HK-2 (cell line): ENCODE data around the gene ANO6.
"Not testable (repeated sequence)": the region's sequence is repeated elsewhere in the genome, so short reads cannot be mapped to it uniquely, and the experiment has no call there.

ENCODE experiments used
- DNase-seq: peaks from one replicate; pipeline ENCODE4 v3.0.0-alpha.2; 2018; ENCODE audit not compliant: unreplicated experiment

ANO6 gene

DNA sequence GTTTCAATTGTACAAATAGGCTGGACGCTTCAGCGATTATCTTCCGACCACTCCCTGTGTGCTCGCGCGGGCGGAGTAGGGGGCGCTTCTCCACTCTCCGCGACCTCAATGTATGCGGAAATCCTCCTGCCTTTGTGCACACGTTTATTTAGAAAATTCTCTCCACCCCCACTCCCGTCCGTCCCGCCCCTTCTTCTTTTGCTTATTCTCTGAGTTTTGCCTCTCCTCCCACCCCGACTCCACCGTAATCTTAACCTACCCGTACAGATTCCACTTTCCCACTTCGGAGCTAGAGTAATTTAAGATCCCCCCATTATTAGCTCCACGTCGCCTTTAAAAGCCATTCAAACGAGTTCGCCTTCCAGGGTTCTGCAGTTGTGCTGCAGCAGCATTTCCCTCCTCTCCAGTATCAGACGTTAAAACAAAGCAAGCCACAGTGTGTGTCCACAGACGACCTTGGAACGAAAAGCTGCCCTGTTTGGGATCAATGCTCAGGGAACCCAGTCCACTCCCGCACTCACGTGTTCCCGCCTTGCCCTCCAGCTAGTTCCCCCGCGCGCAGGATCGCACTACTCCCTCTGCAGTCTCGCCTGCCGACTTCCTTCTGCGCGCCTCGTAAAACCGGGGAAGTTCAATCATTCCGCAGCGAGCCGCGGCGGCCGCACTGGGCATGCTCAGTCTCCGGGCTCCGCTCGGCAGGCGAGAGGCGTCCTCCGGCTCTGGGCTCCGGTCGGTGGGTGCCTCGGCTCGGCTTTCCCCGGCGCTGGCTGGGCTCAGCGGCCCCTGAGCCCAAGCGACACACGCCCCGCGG, at the start of gene ANO6:
Gene ANO6 (plus strand): TSS at position 677 of the 811 bp plus-strand sequence. CDS start 227 bp downstream, outside the sequence.
- peak; percentile 88 for DNase-seq

- DNase-seq = no peak
Observed at GRCh38 chr12:45168976-45169375, 46.9 kb upstream of the ANO6 start.

GRCh38 chr12:45170456-45171042, 45.3 kb upstream of the ANO6 start:
- DNase-seq = peak; percentile 79

DNA sequence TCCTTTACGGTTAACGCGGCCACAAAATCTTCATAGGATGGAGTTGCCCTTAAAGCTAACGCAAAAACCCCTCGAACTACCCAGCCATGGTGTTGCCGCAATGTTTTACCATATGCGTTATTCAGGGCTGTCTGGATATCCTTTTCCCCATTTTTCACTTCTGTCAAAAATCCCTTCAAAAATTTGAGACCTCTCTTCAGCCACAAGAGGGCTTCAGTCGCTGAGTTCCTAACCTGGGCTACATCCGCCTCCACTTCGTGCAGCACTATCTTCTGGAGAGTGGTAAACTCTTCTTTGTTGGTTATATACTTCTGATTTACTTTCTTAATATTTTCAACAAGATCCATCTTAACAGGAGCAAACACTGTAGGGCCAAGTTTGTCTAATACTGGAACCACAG, 42.6 kb upstream of the ANO6 start:
- DNase-seq = not testable (repeated sequence)

DNA sequence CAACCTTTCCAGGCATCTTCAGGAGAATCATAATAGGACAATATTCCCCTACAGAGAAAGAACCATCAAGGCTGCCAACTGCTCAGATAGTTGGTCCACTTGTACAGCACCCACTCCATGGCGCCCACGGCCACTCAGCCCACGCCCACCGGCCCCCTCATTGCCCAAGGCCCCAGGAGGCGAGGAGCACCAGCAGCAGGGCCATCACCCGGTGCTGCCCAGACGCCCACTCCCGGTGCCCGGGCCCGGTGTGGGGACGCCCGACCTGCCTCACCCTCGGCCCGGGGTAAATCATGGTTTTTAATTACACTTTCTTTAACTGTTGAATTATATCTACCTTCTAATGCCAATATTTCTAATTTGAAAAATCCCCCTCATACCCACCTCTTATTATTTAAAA, 41.3 kb upstream of the ANO6 start:
- no peak for DNase-seq

DNA sequence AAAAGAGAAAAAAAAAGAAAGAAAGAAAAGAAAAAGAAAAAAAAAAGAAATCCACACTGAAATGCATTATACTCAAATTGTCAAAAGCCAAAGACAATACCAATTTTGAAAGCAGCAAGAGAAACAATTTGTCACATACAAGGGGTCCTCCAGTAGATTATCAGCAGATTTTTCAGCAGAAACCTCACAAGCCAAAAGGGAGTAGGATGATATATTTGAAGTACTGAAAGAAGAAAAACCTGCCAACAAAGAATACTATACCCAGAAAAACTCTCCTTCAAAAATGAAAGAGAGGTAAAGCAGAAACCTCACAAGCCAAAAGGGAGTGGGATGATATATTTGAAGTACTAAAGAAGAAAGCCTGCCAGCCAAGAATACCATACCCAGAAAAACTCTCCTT, 37.1 kb upstream of the ANO6 start:
- DNase-seq = no peak

DNA sequence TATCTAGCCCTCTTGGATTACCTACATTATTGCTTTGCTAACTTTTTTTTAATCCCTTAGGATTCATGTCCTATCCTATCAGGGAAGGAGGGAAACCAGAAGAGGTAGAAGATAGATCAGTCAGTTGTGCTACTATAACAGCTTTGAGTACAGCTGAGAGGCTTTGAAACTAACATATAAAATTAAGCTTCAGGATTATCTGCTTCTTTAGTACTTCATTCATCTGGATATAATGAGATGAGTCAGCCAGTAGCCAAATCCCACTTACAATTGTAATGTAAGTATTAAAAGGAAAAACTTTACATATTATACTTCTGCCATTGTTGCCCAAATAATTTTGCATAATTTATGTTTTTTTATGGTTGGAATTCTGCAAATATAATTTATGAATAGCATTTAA, 33.4 kb upstream of the ANO6 start:
- no peak for DNase-seq

GRCh38 chr12:45183246-45183645, 32.6 kb upstream of the ANO6 start:
- no peak for DNase-seq

DNA sequence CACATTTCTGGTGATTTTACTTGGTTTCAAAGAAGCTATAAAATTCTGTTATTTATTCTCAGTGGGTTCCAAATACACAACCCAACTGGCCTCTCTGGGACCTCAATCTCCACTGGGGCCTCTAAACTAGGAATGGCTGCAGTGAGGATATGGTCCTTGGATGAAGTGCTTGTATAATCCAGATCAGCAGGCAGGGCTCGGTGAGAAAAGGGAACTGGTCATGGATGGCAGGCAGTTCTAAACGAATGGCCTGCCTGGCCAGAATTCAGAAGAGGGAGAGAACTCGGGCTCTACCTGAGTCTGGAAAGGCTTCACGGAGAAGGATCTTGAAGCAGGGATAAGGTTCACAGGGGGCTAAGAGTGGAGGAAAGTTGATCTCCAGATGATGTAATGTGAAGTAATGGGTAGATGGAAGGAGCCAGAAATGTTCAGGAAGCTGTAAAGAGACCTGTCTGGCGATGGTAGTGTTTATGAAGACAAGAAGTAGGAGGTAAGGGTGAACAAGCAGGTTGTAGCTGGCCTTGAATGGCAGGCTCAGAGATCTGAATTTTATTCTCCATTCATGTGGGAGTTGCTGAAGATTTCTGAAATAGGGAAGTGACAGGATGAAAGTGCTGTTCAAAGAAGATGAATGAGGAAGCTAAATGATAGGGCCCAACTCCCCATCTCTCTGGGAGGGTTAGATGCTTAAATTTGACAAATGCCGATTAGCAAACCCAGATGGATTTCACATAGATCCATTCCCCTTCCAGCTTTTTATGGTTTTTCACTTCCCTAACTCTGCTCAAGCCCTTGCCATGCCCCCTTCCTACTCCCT, 31.5 kb upstream of the ANO6 start:
- no peak for DNase-seq

DNA sequence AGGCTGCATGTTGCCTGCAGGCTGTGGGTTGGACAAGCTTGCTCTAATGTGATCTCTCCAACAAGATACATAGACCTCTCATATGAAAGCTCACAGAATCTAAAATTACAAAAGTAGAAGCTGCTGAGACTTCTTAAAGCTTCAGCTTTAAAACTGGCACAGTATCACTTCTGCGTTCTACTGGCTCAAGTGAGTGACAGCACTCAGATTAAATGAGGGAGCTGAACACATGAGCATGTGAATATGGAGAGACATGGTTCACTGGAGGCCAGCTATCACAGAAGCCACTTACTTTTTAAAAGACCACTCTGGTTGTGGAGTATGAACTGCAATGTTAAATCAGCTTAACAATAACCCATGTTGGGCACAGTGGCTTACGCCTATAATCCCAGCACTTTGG, 29.1 kb upstream of the ANO6 start:
- no peak for DNase-seq

GRCh38 chr12:45189766-45190403, 26.0 kb upstream of the ANO6 start:
- no peak for DNase-seq

- DNase-seq = no peak
Observed at GRCh38 chr12:45191239-45191638, 24.7 kb upstream of the ANO6 start.

- no peak for DNase-seq
Observed at GRCh38 chr12:45192707-45193106, 23.2 kb upstream of the ANO6 start.

DNA sequence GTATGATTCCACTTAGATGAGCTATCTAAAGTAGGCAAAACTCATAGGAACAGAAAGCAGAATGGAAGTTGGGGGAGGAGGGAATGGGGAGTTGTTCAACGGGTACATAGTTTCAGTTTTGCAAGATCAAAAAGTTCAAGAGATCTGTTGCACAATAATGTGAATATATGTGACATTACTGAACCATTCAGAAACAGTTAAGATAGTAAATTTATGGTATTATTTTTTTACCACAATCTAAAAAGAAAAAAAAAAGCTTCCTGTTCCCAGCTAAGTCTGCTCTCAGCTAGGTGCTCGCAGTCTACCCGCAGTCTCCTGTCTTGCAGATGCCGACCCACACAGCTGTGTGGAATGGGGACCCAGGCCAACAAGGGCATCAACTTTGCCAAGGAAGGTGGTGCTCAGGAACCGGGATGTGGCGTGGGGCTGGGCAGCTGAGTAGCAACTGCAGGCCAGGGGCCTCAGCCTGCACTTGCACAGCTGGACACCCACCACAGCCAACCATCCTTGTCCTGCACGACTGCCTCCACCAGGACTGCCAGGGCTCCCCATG, 15.3 kb upstream of the ANO6 start:
- no peak for DNase-seq

DNA sequence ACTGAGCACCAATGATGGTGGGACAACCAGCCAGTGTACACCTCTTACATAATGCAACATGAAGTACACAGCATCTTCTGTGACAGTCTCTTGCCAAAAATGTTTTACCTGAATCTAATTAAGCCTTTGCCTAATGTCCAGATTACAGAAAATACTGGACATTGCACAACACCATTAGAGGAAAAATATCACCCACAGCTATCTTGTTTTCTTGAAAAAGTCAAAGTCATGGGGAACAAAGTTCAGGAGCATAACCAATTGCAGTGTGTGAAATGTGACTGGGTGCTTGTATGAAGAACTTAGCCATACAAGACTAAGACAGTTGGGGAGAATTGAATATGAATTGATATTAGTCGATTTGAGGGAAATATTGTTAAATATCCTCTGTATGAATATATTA, 12.1 kb upstream of the ANO6 start:
- DNase-seq = no peak

DNA sequence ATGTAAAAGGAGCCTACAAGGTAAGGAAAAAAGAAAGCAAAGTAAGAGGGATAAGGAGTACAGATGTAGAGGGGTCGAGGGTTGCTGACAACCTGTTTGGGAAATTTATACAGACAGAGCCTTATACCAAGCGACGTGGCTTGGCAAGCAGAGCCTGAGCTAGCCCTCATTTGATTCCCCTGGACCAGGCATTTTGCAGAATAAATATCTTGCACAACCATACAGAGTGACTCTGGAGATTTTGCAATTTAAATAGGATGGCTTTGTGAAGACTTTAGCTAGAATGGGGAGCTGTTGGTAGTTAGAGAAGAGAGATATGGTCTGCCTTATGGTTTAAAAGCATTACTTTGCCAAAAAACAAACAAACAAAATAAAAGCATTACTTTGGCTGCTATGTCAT, 11.1 kb upstream of the ANO6 start:
- no peak for DNase-seq

DNA sequence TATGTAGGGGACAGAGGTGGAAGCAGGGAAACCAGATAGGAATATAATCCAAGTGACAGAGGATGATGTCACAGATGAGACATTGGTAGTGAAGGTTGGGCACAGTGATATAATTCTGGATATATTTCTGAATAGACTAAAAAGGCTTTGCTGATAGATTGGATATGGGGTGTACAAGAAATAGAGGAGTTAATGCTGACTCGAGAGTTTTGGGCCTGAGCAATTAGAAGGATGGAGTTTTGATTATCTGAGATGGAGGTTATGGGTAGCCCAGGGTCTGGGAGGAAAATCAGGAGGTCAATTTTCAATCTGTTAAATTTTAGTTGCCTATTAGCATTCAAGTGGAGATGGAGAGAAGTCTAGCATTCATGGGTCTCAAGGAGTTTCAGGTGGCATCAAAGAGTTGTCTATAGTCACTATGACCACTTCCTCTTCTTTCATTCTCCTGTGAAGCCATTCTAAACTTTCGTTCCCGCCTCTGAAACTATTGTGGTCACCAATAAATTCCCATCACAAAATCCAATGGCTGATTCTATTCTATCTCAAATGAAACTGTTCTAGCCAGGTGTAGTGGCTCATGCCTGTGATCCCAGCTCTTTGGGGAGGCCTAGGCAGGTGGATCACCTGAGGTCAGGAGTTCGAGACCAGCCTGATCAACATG, 10.6 kb upstream of the ANO6 start:
- DNase-seq = no peak

DNA sequence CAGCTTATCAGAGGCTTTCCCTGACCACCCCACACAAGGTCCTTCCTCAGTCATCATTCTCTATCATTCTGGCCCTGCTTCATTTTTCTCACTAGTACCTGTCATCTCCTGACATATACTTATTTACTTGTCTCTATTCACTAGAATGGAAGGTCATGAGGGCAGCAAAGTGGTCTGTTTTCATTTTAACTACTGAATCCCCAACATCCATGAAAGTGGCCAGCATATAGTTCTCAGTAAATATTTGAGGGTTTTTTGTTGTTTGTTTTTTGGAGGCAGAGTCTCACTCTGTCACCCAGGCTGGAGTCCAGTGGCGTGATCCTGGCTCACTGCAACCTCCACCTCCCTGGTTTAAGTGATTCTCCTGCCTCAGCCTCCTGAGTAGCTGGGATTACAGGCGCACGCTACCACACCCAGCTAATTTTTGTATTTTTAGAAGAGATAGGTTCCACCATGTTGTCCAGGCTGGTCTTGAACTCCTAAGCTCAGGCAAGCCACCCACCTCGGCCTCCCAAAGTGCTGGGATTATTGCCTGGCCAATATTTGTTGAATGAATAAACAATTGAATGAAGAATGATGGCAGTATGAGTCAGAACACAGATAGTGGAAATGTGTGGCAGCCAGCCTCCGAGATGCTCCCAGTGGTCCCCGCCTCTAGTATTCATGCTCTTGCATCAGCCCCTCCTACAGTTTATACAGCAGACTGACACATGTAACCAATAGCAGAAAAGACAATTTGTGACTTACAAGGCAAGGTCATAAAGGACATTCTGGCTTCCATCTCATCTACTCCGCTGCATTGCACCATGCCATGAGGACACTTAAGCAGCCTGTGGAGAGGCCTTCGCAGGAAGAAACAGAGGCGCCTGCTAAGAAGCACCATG, 7.0 kb upstream of the ANO6 start:
- no peak for DNase-seq

GRCh38 chr12:45209784-45210183, 6.1 kb upstream of the ANO6 start:
- no peak for DNase-seq

- DNase-seq = no peak
Observed at GRCh38 chr12:45212064-45212463, 3.8 kb upstream of the ANO6 start.
